Urinary bladder (tissue), 4 donors: ENCODE data around the gene MDH1B. TPM values are rescaled to one million over a fixed set of nuclear protein-coding genes. Genes with fewer than 3 reads are reported as not detected.
"Not testable (repeated sequence)": the region's sequence is repeated elsewhere in the genome, so short reads cannot be mapped to it uniquely, and the experiment has no call there.

Experiments
- DNase-seq: peaks from one replicate; pipeline ENCODE4 v3.0.0-alpha.2; 2015; ENCODE audit errors: extremely low spot score
- H3K27ac ChIP-seq: one replicate; pipeline ENCODE4 v1.5.1; 2013; ENCODE audit warnings: low read depth, mild to moderate bottlenecking, moderate library complexity
- H3K36me3 ChIP-seq: one replicate; pipeline ENCODE4 v1.6.1; 2013; ENCODE audit warnings: mild to moderate bottlenecking, moderate library complexity; ENCODE audit not compliant: insufficient read depth
- H3K4me1 ChIP-seq: one replicate; pipeline ENCODE4 v1.6.1; 2013; ENCODE audit warnings: mild to moderate bottlenecking, moderate library complexity; ENCODE audit not compliant: insufficient read depth
- H3K4me3 ChIP-seq: one replicate; pipeline ENCODE4 v1.5.1; 2013; ENCODE audit warnings: low read depth, low read length
- WGBS: extraction: QIAGEN DNeasy Blood & Tissue Kit; methylation state at CpG from one replicate; pipeline ENCODE4 v1.1.7; 2013; 5-methylcytosine and 5-hydroxymethylcytosine counted together
- polyA plus RNA-seq: library from polyadenylated mRNA; stranded (reverse); fragments of 200-250 nt; gene quantifications from one replicate; pipeline ENCODE4 v1.2.3, GENCODE V29; 2013
- total RNA-seq: library from RNA; depleted of rRNA; stranded (reverse); fragments of >200 nt; gene quantifications from one replicate; pipeline ENCODE4 v1.2.3, GENCODE V29; 2014
- donor health status: healthy with polysubstance abuse.
- donor health status: healthy.

The MDH1B gene
- total and polyA plus RNA-seq, 2 donors, result 0.39 to 1.2 TPM

DNA sequence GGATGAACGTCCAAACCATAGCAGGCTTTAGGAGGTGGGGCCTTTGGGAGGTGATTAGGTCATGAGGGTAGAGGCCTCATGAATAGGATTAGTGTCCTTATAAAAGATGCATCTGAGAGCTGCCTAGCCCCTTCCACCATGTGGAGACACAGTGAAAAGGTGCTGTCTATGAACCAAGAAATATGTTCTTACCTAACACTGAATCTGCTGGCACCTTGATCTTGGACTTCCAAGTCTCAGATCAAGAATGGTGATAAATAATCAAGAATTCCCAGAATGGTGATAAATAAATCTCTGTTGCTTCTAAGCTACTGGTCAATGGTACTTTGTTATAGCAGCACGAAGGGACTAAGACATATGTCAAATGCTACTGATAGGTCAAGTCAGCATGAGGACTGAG, 31.8 kb downstream of the MDH1B start:
- no peaks in the 10 kb centered on the region for H3K36me3 ChIP-seq
- H3K27ac ChIP-seq, result no peak overlapping the region
- 70% methylated on average over 2 of the region's 2 CpGs for WGBS
- H3K4me1 ChIP-seq, result no peaks in the 10 kb centered on the region
- DNase-seq, result no peak
- H3K4me3 ChIP-seq, result no peak overlapping the region

DNA sequence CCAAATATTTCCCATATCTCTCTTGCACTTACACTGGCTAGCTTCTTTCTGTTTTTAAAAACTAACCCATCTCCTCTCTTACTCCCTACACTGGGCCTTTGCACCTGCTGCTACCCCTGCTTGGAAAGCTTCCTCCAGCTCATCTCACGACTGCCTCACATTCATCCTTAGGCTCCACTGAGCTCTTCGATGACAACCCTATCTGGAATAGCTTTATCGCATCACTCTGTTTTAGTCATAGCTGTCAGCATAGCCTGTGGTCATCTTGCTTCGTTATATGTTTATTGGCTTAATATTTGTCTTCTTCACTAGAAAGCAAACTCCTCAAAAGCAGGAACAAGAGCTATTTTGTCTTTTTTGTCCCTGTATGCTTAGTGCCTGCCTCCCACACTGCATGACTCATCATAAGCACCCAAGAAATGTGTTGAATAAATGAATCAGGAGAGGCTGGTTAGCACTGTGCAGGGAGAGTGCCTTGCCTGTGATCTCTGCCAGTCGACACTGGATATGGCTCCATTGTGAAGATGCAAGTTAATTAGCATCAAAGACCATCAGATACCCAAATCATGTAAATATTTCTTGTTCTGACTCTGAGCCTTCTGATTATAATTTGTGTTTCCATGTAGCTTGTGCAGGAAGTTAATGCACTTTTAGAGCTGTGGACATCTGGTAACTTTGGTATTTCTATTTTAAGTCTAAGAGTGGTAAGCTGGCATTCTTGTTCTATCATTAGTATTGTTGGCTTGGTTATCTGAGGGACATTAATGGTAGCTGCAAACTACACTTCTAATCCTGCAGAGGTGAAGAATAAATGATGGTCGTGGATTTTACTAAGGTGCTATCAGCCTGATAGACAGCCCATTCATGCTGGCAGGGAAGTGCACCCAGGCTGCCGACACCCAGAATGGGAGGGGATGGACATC, 36.6 kb downstream of the MDH1B start:
- no peaks in the 10 kb centered on the region for H3K4me1 ChIP-seq
- H3K4me3 ChIP-seq, result no peak overlapping the region
- no peak for DNase-seq
- 80% methylated on average over 7 of the region's 7 CpGs for WGBS
- no peak overlapping the region for H3K27ac ChIP-seq
- no peaks in the 10 kb centered on the region for H3K36me3 ChIP-seq

DNA sequence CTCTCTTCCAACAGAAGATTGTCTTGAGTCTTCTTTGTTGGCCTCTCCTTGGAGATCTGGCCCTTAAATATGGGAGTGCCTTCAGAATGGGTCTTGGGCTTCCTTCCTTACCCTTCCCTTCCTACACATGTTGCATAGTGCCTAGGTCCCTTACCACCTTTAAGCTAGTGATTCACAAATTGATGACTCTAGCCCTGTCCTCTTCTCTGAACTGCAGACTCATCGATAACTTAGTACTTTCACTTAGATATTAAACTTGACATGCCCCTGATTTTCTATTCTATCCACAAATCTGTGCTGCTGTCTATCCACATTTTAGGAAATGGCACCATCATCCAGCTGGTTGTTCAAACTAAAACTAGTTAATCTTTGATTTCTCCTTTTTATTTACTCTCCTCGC, 37.8 kb downstream of the MDH1B start:
- no peak overlapping the region for H3K4me3 ChIP-seq
- H3K4me1 ChIP-seq, result no peaks in the 10 kb centered on the region
- WGBS, result 90% methylated on average over 2 of the region's 2 CpGs
- no peaks in the 10 kb centered on the region for H3K36me3 ChIP-seq
- no peak for DNase-seq
- H3K27ac ChIP-seq, result no peak overlapping the region

DNA sequence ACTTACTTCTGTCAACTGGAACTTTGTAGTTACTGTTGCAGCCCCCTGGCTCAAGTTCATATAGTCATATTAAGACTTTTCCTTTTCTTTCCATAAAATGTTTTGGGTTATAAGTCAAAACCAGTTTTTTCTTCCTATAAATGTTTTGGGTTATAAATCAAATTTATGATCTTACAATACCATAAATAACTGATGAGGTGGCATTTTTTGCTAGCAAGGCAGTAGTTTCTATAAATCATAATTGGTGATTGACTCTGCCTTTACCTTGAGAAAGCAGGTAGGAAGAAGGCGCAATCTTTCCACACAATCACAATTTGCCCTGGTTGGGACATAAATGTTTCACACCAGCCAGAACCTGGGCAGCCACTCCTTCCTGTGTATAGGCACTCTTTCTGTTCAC, 41.8 kb downstream of the MDH1B start:
- no peak for DNase-seq
- Histone ChIP-seq H3K4me1 (no peaks in the 10 kb centered on the region), H3K27ac (no peak overlapping the region), H3K36me3 (no peaks in the 10 kb centered on the region), H3K4me3 (no peak overlapping the region)
- 89% methylated on average over 1 of the region's 1 CpG for WGBS

DNA sequence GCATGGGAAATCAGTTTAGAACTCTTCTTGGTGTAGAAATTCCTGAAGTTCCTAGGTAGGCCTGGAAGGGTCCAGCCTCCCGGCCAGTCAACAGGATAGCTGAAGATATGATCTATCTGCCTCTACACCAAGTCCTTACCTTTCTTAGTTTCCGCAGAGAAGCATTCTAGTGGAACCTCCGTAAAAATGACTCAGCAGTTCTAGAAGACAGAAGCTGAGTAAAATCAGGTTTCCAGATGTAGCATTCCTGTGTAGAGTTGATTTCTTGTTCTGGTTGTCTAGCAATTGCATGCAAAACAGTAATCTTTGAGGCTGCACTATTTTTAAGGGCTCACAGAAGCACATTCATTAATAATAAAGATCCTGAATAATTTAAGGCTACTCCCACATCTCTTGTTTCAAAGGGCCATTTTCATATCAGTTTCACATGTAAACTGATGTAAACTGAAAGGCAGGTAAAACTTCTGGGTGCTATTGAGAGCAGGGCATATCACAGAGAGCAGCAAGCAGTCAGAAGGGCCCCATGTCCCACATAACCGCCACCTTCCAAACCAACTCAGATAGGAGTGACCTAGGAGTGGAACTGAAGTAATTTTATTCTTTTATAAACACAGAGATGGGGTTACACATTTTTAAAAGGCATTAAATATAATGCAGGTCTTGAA, 43.7 kb downstream of the MDH1B start:
- WGBS, result 83% methylated on average over 4 of the region's 4 CpGs

DNA sequence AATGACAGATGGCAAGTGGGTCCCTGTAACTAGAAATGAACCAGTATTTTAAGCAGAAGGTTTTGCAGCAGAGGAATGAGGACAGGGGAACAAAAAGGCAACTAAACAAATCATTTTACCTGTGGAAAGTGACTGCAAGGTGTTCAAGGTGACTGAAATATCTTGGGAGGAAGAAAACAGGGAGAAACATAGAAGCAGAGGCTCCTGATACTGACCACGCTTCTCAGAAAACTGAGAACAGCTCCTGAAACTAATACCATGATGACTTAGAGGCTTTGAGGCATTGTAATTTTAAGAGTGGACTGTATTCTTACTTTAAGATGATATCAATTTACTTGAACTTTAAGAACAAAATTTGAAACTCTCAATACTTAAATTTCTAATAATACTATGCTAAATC, 46.8 kb downstream of the MDH1B start, which contains the start of gene DYTN:
TSS of gene DYTN (minus strand) at position 101 of the 400 bp plus-strand sequence. CDS start 117 bp downstream, outside the sequence.
- no peak within 1 kb of the TSS for H3K4me3 ChIP-seq
- no peak within 1 kb of the TSS for H3K27ac ChIP-seq
- no peaks in the 10 kb centered on the region for H3K4me1 ChIP-seq
- no peak for DNase-seq
- H3K36me3 ChIP-seq, result no peaks in the 10 kb centered on the region
- 92% methylated on average over 1 of the region's 1 CpG for WGBS

More for the DNA sequence above, 43.7 kb downstream of the MDH1B start:
- H3K4me3 ChIP-seq, result no peak overlapping the region
- DNase-seq, result no peak
- H3K27ac ChIP-seq, result no peak overlapping the region
- no peaks in the 10 kb centered on the region for H3K36me3 ChIP-seq
- H3K4me1 ChIP-seq, result no peaks in the 10 kb centered on the region

DNA sequence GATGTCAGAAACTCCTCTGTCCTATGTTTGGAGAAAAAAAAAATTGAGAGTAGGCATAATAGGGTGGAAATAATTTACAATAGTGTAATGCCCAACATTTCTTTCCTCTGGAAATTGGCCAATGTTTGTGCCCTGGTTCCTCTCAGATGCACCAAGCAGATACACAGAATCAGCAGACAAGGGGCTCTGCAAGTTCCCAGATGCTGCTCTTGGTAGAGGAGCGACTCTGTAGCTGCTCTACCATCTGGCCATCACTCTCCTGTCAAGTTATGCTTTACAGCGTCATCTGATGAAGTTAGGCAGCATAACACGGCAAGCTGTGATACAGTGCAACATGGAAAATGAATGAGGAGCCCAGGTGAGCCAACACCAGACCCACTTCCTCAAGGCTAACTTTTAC, 48.5 kb downstream of the MDH1B start:
- DNase-seq, result no peak
- no peaks in the 10 kb centered on the region for H3K36me3 ChIP-seq
- H3K27ac ChIP-seq, result no peak overlapping the region
- no peaks in the 10 kb centered on the region for H3K4me1 ChIP-seq
- WGBS, result 81% methylated on average over 3 of the region's 3 CpGs
- no peak overlapping the region for H3K4me3 ChIP-seq

DNA sequence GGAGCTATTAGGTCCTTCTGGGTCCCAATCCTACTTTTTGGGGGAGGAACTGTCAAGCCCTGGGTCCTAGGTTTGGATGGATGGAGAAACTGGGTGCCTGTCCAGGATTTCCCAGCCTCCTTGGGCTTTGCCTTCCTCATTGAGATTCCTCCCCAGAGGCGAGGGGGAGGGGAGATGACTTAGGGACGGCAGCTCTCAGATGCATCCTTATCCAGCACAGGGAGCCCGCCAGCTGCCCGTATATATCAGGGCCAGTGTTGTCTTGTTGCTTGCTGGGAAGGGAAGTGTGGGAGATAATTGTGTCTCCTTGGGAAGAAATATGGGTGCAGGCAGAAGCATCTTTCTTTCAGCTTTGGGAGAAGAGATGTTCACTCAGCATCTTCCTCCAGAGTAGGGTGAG, 49.9 kb downstream of the MDH1B start:
- WGBS, result 53% methylated on average over 4 of the region's 4 CpGs
- H3K4me3 ChIP-seq, result not testable (repeated sequence)

DNA sequence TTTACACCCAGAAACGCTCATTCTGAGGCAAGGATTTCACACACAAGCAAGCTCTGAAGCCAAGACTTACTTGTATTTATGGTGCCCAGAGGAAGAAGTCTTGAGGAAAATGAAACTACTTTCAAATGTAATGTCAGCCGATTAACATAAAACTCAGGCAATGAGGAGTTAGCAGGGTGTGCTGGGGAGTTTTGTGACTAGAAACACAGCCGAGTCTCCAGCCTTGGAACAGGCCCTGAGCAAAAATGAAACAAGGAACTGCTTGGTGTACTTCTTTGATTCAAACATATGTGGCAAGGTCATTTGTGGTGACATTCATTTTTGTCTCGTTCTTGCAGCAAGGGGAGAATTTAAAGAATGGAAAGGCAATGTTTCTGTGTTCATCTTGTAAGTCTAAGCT, 51.4 kb downstream of the MDH1B start:
- 69% methylated on average over 4 of the region's 4 CpGs for WGBS
- Histone ChIP-seq H3K36me3 (no peaks in the 10 kb centered on the region), H3K4me3 (no peak overlapping the region), H3K4me1 (no peaks in the 10 kb centered on the region), H3K27ac (no peak overlapping the region)
- no peak for DNase-seq

More for the DNA sequence above, 49.9 kb downstream of the MDH1B start:
- not testable (repeated sequence) for DNase-seq, H3K4me1 ChIP-seq, H3K36me3 ChIP-seq, H3K27ac ChIP-seq

DNA sequence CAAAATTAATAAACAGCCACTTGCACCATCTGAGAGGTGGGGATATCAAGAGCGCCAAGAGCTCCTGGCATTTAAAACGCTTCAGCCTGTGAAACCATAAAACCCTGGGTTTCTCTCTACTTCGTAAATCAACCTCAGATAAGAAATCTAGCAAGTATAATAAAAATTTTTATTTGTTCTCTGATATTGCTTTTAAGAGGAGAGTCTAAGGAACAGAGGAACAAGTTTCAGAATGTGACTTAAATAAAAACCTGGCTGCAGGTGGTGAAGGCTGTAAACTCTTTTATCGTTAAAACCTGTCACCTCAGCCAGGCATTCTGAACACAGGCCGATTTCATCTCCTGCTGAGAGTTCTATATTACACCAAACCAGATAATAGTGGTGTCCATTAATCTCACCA, 56.8 kb downstream of the MDH1B start:
- no peaks in the 10 kb centered on the region for H3K36me3 ChIP-seq
- peak; percentile 18 for DNase-seq
- WGBS, result 14% methylated on average over 5 of the region's 5 CpGs

DNA sequence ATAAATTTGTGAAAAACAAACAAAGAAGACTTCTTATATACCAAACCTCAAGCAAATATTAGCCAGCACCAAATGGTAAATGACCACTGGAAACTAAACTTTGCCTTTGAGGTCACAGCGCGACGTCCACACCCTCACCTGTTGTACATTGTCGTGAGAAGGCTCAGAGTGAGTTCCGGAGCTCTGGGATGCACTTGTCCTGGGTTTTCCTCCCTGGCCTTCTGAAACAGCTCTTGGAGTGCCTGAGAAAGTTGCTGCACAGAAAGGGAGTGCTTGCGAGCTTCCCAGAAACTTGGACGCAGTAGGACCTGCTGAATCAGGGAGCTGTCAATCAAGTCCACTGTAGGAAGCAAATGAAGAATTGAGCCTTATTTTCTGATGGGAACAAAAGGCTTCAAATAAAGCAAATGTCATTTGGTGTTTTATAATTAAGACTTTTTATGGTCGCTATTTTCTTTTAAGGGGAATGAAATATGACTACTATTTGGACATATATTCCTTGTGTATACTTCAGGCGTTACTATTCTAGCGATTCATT, 57.9 kb downstream of the MDH1B start:
- DNase-seq, result no peak
- WGBS, result 79% methylated on average over 10 of the region's 10 CpGs
- Histone ChIP-seq H3K4me3 (no peak overlapping the region), H3K27ac (no peak overlapping the region), H3K36me3 (no peaks in the 10 kb centered on the region), H3K4me1 (no peaks in the 10 kb centered on the region)

More for the DNA sequence above, 56.8 kb downstream of the MDH1B start:
- Histone ChIP-seq H3K4me3 (no peak overlapping the region), H3K27ac (no peak overlapping the region), H3K4me1 (no peaks in the 10 kb centered on the region)

DNA sequence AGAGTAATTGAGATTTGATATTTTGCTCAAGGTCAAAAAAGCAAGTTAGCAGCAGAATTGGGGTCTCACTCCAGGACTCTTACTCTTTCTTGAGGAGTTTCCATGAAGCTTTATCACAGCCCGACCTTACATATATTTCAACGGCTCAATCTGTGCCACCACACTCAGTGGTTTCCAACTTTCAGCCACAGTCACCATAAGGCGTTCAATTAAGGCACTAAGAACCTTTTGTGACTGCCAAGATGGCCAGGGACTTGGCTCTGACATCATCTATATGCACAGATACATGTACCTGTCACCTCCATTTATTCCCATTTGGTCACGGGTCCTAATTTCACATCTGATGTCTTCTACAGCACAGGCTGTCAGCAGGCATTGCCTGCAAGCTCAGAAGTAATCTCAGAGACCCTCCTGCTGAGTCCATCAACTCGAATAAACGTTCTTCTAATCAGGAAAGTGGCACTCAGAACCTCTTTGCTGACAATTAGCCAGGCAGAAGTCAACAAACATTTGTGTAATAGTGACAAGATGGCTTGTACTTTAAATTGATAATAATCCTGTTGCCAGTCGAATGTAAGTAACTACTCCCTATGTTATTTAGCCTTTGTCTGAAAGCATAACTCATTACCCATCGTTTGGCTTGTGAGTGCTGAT, 63.0 kb downstream of the MDH1B start:
- no peak for DNase-seq
- WGBS, result 66% methylated on average over 8 of the region's 8 CpGs

DNA sequence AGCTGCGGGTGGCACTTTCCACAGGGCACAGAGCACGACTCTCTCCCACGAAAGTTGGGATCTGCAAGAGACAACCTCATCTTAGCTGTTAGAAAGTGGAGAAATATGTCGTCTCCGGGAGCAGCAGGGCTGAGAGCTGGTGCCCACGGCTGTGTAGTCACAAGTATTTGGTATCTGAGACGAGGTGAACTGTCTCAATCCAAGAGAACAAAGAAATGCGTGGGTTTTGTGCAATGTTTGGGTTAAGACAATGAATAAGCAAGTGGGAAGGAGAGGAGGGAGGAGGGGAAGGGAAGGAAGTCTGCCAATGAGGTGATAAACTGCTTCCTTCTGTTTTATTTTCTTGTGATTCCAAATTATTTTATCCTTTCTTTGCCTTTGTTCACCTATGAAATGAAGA, 65.0 kb downstream of the MDH1B start:
- Histone ChIP-seq H3K4me1 (no peaks in the 10 kb centered on the region), H3K4me3 (no peak overlapping the region), H3K36me3 (no peaks in the 10 kb centered on the region), H3K27ac (no peak overlapping the region)
- DNase-seq, result no peak
- WGBS, result 54% methylated on average over 8 of the region's 8 CpGs

More for the DNA sequence above, 63.0 kb downstream of the MDH1B start:
- H3K4me1 ChIP-seq, result no peaks in the 10 kb centered on the region
- H3K36me3 ChIP-seq, result no peaks in the 10 kb centered on the region
- no peak overlapping the region for H3K4me3 ChIP-seq
- H3K27ac ChIP-seq, result no peak overlapping the region
